GM21423 (cell line): ENCODE results near the gene MCOLN2.
"Not testable (repeated sequence)": the region's sequence is repeated elsewhere in the genome, so short reads cannot be mapped to it uniquely, and the experiment has no call there.

Experiments
- ATAC-seq: cut with Tn5 transposase; IDR thresholded peaks from one replicate; pipeline ENCODE4 v1.9.1; 2021; ENCODE audit warnings: mild to moderate bottlenecking, moderate library complexity; ENCODE audit not compliant: unreplicated experiment

The MCOLN2 gene

DNA sequence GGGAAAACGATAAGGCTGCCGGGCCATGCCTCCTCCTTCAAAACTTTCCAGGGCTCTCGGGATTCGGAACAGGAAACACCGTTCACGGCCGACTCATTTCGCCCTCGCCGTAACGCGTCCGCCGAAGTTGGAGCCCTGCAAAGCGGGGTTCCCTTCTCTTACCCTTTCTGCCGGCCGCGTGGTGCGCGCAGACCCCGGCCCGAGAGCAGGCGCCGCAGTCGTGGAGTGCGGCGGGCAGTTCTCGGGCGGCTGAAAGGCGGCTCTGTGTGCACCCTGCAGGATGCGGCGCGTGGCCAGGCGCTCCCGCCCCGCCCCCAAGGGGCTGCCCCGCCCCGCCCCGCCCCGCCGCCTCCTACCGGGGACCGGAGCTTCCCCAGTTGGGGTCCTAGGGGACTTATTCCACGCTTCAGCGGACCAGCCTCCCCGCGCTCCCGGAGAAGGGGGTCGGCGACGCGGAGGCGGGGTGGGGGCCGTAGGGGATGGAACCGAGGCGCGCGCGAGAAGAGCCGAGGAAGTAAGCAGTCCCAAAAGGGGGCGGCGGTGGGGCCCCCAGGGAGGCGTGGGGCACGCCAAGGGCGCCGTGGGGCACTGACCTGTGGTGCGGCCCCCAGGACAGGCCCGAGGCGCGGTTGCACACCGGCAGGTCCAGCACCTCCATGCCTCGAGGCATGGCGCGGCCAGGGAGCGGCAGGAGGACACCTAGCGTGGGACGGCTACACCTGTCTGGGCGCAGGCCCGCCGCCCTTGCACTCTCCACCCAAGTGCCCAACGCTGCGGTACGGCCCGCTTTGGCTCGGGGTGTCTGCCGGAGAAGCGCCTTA is at the start of gene MCOLN2:
MCOLN2 (minus strand) TSS at position 268 of the 821 bp plus-strand sequence; CDS start at position 27, 241 bp downstream.
- peak; percentile 43 for ATAC-seq

DNA sequence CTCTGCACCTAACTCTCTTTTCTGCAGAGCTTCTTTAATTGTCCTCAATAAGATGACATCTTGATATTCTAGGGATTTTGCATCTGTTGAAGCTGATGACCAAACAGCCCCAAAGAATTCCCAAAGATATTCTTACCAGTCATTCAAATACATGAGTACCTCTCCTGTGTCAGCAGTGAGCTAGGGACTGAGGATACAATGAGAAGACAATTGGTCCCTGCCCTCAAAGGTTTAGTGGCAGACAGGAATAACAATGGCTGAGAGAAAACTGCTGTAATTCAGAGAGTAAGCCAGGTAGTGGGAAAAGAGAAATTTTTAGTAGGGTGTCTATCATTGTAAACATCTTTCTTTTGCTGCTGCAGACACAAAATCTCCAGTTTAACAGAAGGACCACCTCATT is 45.5 kb upstream of the MCOLN2 start:
- no peak for ATAC-seq

DNA sequence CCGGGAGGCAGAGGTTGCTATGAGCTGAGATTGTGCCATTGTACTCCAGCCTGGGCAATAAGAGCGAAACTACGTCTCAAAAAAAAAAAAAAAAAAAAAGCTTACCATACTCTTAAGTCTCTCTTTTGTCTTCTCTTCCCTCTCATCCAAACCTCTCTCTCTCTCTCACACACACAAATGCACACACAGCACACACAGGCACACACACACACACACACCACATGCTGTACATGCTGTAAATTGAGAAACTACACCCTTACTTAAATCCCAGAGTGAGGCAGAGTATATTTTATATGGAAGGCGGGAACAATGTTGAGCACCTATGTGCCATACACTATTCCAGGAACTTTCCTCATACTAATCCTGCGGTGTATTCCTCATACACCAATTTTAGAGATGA is 44.9 kb upstream of the MCOLN2 start:
- ATAC-seq: no peak

DNA sequence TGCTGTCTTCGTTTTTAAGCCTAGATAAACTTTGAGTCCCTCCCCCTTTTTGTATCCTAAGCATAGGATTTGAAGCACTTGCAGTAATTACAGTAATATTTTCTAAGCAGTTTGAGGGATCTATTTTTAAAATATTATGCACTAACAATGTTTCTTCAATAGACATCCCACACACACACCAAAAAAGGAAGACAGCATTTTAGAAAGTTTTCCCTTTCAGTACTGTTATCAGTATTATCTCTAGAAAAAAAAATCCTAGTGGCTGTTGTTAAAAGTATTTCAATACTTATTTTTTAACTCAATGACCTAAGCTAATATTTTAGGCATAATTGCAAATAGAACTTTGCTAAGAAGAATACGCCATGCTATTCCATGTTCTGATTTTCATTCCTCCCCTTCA is 36.3 kb upstream of the MCOLN2 start:
- no peak for ATAC-seq

DNA sequence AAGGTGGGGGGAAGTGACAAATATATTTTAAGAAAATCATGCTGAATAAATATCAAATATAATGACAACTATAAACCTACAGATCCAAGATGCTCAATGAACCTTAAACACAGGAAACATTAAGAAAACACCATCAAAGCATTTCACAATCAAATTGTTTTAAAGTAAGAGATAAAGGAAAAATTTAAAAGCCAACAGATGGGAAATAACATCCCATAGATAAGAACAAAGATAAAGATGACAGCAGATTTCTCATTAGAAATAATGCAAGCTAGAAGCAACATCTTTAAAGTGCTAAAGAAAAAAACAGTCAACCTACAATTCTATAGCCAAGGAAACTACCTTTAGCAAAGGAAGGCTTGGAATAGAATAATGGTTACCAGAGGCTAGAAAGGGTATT is 33.6 kb upstream of the MCOLN2 start:
- ATAC-seq: no peak

DNA sequence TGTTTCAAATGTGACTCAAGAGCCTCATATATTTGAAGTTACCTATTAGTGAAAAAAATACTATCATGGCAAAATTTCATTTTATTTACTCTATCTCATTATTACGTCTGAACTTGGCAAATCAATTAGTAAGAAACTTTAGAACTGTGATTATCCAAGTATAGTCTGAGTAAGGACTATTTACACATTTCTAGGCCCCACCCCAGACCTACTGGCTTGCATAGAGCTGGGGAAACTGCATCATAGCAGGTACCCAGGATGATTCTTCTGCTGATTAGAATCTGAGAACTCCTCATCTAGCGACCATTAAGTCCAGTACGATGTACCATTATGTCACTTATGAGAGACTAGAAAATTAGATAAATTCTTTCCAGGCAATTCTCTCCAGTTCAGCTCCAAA is 31.2 kb upstream of the MCOLN2 start:
- peak; percentile 2 for ATAC-seq

DNA sequence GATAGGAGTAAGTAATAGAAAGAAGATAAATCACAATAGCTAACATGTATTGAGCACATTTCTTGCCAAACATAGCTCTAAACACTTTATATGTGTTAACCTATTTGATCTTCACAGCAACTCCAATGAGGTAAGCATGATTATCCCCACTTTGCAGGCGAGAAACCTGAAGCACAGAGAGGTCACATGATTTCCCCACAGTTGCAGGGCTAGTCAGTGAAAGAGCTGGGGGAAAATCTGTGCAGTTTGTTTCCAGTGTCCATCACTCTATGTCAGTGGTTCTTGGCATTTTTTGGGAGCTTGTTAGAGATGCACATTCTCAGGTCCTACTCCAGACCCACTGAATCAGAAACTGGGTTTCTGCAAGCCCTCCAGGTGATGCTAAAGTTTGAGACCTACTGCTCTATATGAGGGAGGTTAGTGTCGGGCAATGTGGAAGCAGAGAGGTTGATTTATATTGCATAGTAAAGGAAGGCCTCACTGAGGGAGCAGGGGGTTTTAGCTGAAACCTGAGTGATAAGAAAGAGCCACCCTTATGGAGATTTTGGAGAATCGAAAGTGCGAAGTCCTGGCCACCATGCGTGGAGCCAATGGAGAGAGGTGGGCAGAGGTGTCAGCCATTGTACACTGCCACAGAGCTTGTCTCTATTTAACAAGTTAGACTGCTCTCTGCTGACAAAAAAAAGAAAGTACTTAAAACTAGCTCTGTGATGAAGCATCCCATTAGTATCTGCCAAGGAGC is 30.5 kb upstream of the MCOLN2 start:
- peak; percentile 72 for ATAC-seq

DNA sequence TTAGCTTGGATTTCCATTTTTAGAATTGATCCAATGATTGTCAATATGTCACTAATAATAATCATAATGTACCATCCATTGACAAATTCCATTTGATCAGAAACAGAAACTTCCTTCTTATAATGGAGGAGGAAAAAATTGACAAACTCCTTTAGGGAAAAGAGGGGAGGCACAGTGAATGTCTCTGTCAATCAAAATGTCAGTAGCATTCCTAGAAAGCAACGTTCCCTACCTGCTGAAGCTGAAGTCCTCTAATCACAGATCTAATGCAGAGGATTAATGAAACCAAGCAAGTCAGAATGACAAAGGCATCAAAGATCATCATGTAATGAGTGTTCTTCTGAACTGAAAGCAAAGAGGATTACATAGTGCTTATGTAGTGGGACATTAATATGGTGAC is 29.0 kb upstream of the MCOLN2 start:
- no peak for ATAC-seq

DNA sequence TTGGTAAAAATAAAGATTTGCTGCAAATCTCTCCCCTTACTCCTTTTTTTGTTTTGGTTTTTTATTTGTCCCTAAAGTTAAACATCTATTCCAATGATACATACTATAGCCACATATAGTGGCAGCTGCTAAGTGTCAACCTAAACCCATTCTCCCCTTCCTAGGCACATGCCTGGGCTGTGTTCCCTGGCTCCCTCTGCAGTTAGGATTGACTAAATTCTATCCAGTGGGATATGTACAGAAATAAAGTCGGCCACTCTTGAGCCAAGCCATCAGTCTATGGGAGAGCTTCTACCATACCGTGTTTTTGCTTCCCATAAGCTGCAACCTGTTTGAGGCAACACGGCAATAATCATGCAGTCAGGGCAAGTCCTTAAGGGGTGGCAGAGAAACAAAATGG is 27.8 kb upstream of the MCOLN2 start:
- no peak for ATAC-seq

DNA sequence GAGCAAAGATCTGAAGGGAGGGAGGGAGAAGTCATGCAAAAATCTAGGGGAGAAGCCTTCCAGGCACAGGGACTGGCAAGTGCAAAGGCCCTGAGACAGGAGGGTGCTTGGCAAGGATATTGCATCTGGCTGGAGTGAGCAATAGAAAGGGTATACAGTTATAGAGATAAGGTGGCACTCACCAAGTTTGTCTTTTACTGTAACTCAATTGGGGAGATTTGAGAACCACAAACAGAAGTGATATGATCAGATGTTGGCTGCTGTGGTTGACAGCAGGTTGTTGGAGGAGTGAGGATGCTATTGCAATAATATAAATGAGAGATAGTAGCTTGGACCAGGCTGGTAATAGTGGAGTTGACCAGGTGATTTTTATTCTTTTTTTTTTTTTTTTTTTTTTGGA is 25.8 kb upstream of the MCOLN2 start:
- no peak for ATAC-seq

DNA sequence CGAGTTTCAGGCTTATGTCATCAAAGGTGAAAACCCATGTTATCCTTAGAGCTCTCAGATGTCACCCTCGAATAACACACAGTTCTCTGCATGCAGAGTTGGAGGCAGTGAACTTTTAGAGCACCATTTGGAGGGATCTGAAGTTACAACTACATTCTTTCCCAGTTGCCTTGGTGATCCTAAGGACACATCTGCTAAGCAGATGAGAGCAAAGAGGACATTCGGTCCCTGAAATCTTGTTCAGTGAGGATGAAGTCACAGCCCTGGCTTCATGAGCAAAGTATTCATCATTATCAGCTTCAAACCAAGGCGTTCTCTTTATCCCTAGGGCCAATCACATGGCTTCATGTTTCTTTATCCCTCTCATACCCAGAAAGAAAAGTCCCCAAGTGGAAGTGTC is 23.1 kb upstream of the MCOLN2 start:
- ATAC-seq: no peak

DNA sequence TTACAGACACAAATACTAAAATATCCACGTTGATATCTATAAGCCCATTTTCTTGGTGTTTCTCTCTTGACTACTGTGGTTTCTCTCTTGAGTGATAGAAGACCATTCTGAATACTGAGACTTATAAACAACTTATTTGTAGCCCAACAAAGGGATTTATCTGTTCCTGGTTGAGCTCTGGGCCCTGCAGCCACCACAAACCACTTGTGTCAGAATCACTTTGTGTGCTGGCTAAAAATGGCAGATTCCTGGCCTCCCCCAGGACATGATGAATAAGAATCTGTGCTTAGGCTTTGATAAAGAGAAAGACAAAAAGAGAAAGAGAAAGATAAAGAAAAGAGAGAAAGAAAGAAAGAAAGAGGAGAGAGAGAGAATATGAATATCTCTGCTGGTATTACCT is 18.9 kb upstream of the MCOLN2 start:
- ATAC-seq: no peak

DNA sequence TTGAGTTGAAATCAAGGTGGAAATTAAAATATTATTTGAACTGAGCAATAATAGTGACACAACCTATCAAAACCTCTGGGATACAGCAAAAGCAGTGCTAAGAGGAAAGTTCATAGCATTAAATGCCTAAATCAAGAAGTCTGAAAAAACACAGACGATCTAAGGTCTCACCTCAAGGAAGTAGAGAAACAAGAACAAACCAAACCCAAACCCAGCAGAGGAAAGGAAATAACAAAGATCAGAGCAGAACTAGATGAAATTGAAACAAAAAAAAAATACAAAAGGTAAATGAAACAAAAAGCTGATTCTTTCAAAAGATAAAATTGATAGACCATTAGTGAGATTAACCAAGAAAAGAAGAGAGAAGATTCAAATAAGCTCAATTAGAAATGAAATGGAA is 8.7 kb upstream of the MCOLN2 start:
- not testable (repeated sequence) for ATAC-seq

DNA sequence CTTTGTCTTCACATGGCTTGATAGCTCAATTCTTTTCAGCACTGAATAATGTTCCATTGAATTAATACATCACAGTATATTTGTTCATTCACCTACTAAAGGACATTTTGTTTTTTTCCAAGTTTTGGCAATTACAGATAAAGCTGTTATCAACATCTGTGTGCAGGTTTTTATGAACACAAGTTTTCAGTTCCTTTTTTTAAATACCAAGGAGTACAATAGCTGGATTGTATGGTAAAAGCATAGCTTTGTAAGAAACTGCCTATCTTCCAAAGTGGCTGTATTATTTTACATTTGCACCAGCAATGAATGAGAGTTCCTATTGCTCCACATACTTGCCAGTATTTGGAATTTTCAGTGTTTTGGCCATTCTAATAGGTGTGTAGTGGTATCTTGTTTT is 4.8 kb upstream of the MCOLN2 start:
- no peak for ATAC-seq

DNA sequence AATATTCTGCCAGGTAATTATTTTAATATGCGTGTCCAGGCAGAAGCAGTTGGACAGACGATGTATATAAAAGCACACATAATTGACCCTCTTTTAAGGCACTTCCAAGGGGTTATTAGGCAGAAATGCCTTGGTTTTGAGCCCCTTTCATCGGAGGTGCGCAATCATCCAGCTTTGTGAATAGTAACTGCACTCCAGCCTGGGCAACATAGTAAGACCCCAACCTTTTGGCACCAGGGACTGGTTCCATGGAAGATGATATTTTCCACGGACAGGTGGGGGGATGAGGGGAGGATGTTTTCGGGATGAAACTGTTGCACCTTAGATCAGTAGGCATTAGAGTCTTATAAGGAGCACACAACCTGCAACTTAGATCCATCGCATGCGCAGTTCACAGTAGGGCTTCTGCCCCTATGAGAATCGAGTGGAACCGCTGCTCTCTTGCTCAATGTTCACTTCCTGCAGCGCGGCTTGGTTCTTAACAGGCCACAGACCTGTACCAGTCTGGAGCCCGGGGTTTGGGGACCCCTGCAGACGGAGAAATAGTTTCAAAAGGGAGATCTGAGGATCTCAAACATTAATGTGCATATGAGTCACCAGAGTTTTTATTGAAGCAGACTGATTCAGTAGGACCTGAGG is 1.8 kb upstream of the MCOLN2 start:
- ATAC-seq: peak; percentile 34

DNA sequence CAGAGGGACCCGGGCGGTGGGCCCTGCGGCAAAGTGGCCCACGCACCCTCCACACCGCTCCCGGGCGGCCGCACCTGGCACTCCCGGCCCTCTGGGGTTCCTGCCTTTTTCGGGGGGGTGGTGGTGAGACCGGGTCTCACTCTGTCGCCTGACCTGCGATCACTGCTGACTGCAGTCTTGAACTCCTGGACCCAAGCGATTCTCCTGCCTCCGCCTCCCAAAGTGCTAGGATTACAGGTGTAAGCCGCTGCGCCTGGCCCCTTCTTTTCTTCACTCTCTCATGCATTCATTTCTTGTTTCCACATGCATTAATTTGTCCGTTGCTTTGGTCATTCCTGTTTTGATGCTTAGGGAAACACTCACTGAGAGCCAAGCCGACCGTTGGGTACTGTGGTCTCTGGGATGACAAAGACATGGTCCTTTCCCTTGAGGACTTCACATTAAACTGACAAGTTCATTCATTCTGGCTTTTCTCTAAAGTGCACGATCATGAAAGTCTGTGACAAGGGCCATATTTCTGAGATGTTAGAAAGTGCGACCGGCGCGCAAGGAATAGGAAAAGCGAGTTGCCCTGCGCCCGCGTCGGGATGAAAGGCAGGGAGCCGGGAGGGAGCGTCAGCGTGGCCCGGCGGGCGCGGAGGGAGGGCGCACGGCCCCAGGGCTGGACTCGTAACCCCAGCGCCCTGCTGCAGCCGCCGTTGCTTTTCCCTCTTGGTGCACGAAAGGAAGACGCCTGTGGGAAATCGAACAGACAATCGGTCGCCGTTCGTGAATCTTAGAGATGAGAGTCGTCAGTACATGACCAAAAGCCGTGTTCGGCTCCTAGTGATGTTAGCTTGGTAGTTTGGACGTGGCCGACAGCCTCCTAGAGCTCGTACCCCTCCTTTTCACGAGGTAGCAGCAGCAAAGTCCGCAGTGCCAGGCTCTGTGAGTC is 1.0 kb upstream of the MCOLN2 start:
- ATAC-seq: no peak

DNA sequence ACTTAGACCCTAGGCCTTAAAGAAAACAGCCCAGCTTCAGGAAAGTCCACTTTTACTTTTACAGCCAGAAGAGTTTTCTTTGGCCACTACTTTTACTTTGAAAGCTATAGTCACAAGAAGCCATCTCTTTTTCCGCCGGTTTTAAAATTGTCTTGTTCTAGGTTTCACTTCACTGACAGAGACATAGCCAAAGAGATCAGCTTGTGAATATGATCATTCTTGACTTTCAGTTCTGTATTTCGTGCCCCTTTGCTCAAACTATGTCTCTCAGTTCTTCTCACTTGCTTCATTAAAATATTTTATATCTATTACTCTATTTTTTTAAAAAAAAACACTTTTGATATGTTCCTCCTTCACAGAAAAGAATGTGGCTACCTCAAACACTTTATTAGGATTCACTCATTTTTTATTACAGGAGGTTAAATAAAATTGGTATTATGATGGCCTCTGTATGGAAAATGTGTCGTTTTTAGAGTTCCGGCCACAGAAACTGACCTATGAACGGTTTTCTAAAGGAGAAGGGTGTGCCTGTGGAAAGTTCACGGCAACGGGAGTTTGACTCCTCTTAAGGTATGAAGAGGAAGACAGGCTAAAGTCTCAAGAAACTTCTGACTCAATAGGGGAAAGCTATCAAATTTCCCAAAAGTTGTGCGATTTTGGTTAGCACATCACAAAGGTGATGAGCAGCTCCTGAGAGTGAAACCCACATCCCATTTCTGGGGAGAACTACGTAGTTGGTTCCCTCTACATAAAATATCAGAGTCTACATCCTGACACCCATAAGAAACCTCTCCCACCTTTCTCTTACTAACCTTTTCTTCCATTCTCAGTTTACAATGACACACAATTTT is 1.2 kb downstream of the MCOLN2 start:
- peak; percentile 35 for ATAC-seq

DNA sequence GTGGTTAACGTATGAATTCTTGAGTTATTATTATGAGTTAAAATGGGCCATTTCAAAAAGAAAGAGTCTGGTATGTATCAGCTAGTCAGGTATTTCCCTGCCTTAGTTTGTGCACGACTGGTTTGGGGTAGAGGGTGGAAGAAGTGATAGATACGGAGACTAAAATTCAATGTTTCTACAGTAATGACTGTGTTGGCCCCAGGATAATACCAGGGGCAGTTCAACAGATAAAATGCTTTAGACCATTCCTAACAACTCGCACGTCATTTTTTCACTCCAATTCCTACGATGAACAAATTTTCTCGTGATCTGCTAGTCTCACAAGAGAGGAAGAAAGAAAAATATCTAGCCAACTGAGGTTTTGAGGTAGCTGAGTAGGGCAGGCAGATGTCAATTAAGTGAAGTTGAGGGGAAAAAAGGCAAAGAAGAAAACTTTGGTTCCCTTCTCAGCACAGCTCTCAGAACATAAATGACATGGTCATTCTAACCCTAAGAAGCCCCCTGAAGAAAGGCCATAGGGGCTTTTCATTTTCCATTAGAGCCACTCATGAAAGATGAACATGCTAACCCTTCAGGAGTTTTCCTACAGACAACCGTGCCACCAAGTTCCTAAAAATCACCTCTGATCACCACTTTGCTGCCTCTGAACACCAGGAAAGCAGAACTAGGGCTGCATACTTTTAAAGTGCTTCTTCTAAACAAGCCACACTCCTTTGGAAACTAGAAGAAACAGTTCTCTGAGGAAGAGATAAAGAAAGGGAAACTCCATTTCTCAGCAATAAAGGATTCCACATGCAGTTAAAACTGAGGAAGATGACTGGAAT is 5.6 kb downstream of the MCOLN2 start:
- ATAC-seq: peak; percentile 24

DNA sequence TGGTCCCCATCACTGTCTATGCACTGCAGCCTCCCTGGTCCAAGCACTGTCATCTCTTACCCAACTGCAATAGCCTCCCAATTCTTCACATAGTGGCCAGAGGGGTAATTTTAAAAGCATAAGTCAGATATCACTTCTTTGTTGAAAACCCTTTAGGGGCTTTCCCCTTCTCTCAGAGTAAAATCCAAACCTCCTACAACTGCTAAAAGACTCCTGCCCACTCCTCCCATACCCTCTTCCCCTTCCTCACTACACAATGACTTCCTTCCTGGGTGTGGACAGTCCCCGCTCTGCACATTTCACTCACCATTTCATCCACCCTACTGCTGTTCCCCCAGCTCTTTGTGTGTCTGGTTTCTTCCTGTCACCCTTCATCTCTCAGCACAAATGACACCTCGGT is 8.3 kb downstream of the MCOLN2 start:
- ATAC-seq: peak; percentile 72
